Measurements from ENCODE around the gene POLL. TPM values are rescaled to one million over a fixed set of nuclear protein-coding genes. Genes with fewer than 3 reads are reported as not detected.

Gene POLL
- total and polyA plus RNA-seq, 2 of the 4 experiments (the other 2 are of a cell fraction): 6.3 to 23.7 TPM

GRCh38 chr10:101615525-101616116 is 27.6 kb upstream of the POLL start:
- dilution Hi-C loops (cut with HindIII; ENCODE audit: low sequenced_read_pairs, unreplicated experiment): no loop called here
- POLR2A ChIA-PET (ENCODE audit: unreplicated experiment): no interaction called here

More at GRCh38 chr10:101615525-101616116, 27.6 kb upstream of the POLL start:
- peak overlapping the region; percentile 18 for H2AK9ac ChIP-seq (replicated peaks; ENCODE audit: low read depth, low read length, poor library complexity)
- no peak overlapping the region for H4K91ac ChIP-seq (ENCODE audit: insufficient read depth, low read depth, low read length)
- H3K9ac ChIP-seq (ENCODE audit: low read depth, low read length): no peak overlapping the region
- no peaks in the 10 kb centered on the region; a peak in 1 of 4 replicates for H3K79me1 ChIP-seq (ENCODE audit: low read depth in 1 of 2, low read length in 2 of 2)
- CTCF ChIA-PET: no interaction called here
- no peak overlapping the region for H3K14ac ChIP-seq (replicated peaks; ENCODE audit: low read depth, low read length)
- no peak overlapping the region for H3K4ac ChIP-seq (ENCODE audit: low read depth, low read length)
- DNase-seq (no peak), ATAC-seq (ENCODE audit: low read depth) (no peak)
- H2BK120ac ChIP-seq (ENCODE audit: low read depth, low read length): no peak overlapping the region
- H3K4me1 ChIP-seq (ENCODE audit: control insufficient read depth, insufficient read depth, low read length): 0 out of 2 replicates have a peak, but pooled peaks cover 3% of the 10 kb centered on the region
- H4K5ac ChIP-seq (ENCODE audit: low read depth, low read length): no peak overlapping the region
- no peak overlapping the region for H3K4me2 ChIP-seq (ENCODE audit: low read depth, low read length)
- H2AFZ ChIP-seq (replicated peaks; ENCODE audit: low read length, poor library complexity): no peak overlapping the region
- intact Hi-C loops (cut with micrococcal nuclease): no loop called here
- no peak for TF ChIP-seq USF2 (IDR thresholded peaks at IDR 0.05; ENCODE audit: low read depth, low read length)
- H3K18ac ChIP-seq (ENCODE audit: low read depth, low read length): no peak overlapping the region
- in situ Hi-C loops (cut with MboI; ENCODE audit: low sequenced_read_pairs): no loop called here
- no peak overlapping the region for H2BK20ac ChIP-seq (ENCODE audit: low read depth, low read length)
- no peak overlapping the region for H3K4me3 ChIP-seq (ENCODE audit: insufficient read depth, low read depth, low read length)
- no peaks in the 10 kb centered on the region for H4K20me1 ChIP-seq (ENCODE audit: insufficient read depth, low read length)
- WGBS, 2 experiments (ENCODE audit: extremely low coverage in 2 of 2, insufficient read length in 1 of 2): 50% methylated on average over 1 of the region's 5 CpGs; no CpG with 5 or more reads in 1 of the 2 experiments
- H4K8ac ChIP-seq (ENCODE audit: low read depth in 2 of 2, low read length in 2 of 2): no peak overlapping the region
- H2BK5ac ChIP-seq (ENCODE audit: low read depth, low read length, poor library complexity, severe bottlenecking): no peak overlapping the region
- no peak overlapping the region for H2BK15ac ChIP-seq (ENCODE audit: low read depth, low read length)
- peaks cover 12% of the 10 kb centered on the region for H3K9me1 ChIP-seq (ENCODE audit: insufficient read depth, low read length)
- H3K36me3 ChIP-seq (ENCODE audit: control insufficient read depth, insufficient read depth, low read length): peaks cover 18% of the 10 kb centered on the region; the same call in 1 of the 2 replicates
- no peaks in the 10 kb centered on the region for H3K9me3 ChIP-seq (ENCODE audit: control insufficient read depth, insufficient read depth, low read length)
- H3K56ac ChIP-seq (ENCODE audit: extremely low read depth, insufficient read depth, low read length): no peak overlapping the region
- no peak overlapping the region for H3K27ac ChIP-seq (ENCODE audit: insufficient read depth, low read length)
- H3K27me3 ChIP-seq (ENCODE audit: control insufficient read depth, insufficient read depth, low read length): no peaks in the 10 kb centered on the region
- H2AK5ac ChIP-seq (ENCODE audit: low read depth, low read length): no peak overlapping the region
- no TSS peak for BruUV-seq (replicated peaks)
- no peak overlapping the region for H3K23ac ChIP-seq (ENCODE audit: low read depth, low read length)

Measured in IMR-90 (cell line).